Right renal pelvis (tissue), 4 donors: ENCODE measurements around the gene N4BP2L2. TPM values are rescaled to one million over a fixed set of nuclear protein-coding genes. Genes with fewer than 3 reads are reported as not detected.

Source experiments
- DNase-seq, 4 donors: peaks; one replicate each; pipeline ENCODE4 v3.0.0-alpha.2; 2013; ENCODE audit warnings: low read depth in 4 of 4, low spot score in 3 of 4, missing footprints in 1 of 4
- polyA plus RNA-seq, 4 donors: library from polyadenylated mRNA; unstranded; fragments of 120-200 nt; gene quantifications; one replicate each; pipeline ENCODE4 v1.2.1, GENCODE V29; 2013; ENCODE audit not compliant: insufficient read length in 4 of 4

Gene N4BP2L2
- polyA plus RNA-seq, 4 donors: 128 to 189 (median 163) TPM

- no peak for DNase-seq
Measured at GRCh38 chr13:32384702-32385101, 153.9 kb downstream of the N4BP2L2 start.

GRCh38 chr13:32383836-32384618 is 154.6 kb downstream of the N4BP2L2 start:
- no peak for DNase-seq

Other genes starting within 250 kb of the N4BP2L2 start
- not detected for gene ZAR1L, start 223.4 kb downstream of the N4BP2L2 start, polyA plus RNA-seq
- gene BRCA2, start 223.3 kb downstream of the N4BP2L2 start, polyA plus RNA-seq: 1 to 10 TPM; 5.9 to 7.4 (median 6.2) TPM
- gene N4BP2L1, start 110.7 kb downstream of the N4BP2L2 start, polyA plus RNA-seq: 10 to 100 TPM; 19.1 to 24.7 (median 21.6) TPM
- 10 to 100 TPM; 57.1 to 72.3 (median 70.4) TPM for gene PDS5B, start 47.7 kb upstream of the N4BP2L2 start, polyA plus RNA-seq